HTERT RPE-1 (cell line): ENCODE results near the gene TTC24.
"Not testable (repeated sequence)": the region's sequence is repeated elsewhere in the genome, so short reads cannot be mapped to it uniquely, and the experiment has no call there.

Experiments
- in situ Hi-C: fragments of 300-500 bp; cut with MboI; formaldehyde crosslinking; loops from 4 replicates; pipeline ENCODE4 v1.14.3; 2020; ENCODE audit warnings: low sequenced_read_pairs

Gene TTC24

GRCh38 chr1:156586323-156586722 is 6.8 kb downstream of the TTC24 start:
- in situ Hi-C loops: no loop called here

- in situ Hi-C loops: no loop called here
Observed at GRCh38 chr1:156586892-156587477, 7.5 kb downstream of the TTC24 start.

GRCh38 chr1:156587927-156588326 is 8.4 kb downstream of the TTC24 start:
- in situ Hi-C loops: not testable (repeated sequence)

- in situ Hi-C loops: no loop called here
Observed at GRCh38 chr1:156589546-156589945, 10.0 kb downstream of the TTC24 start.

- in situ Hi-C loops: no loop called here
Observed at GRCh38 chr1:156590326-156591180, 11.0 kb downstream of the TTC24 start.

- in situ Hi-C loops: no loop called here
Observed at GRCh38 chr1:156591181-156591431, 11.6 kb downstream of the TTC24 start.

- in situ Hi-C loops: no loop called here
Observed at GRCh38 chr1:156591432-156592157, 12.1 kb downstream of the TTC24 start, which contains the start of gene NAXE. TSS of gene NAXE (plus strand) at chr1:156591776. CDS start at chr1:156591805, 29 bp downstream.

GRCh38 chr1:156592158-156592909 is 12.8 kb downstream of the TTC24 start:
- in situ Hi-C loops: no loop called here

- in situ Hi-C loops: no loop called here
Observed at GRCh38 chr1:156592910-156593660, 13.6 kb downstream of the TTC24 start.

GRCh38 chr1:156593661-156593989 is 14.1 kb downstream of the TTC24 start:
- in situ Hi-C loops: no loop called here

- in situ Hi-C loops: no loop called here
Observed at GRCh38 chr1:156594190-156594589, 14.7 kb downstream of the TTC24 start.

GRCh38 chr1:156595016-156595415 is 15.5 kb downstream of the TTC24 start:
- in situ Hi-C loops: no loop called here

- in situ Hi-C loops: no loop called here
Observed at GRCh38 chr1:156596426-156596825, 16.9 kb downstream of the TTC24 start.

- in situ Hi-C loops: no loop called here
Observed at GRCh38 chr1:156598125-156598524, 18.6 kb downstream of the TTC24 start.

GRCh38 chr1:156598731-156599432 is 19.4 kb downstream of the TTC24 start:
- in situ Hi-C loops: no loop called here

- in situ Hi-C loops: no loop called here
Observed at GRCh38 chr1:156599811-156600210, 20.3 kb downstream of the TTC24 start.

- in situ Hi-C loops: no loop called here
Observed at GRCh38 chr1:156600733-156601121, 21.2 kb downstream of the TTC24 start.

- in situ Hi-C loops: no loop called here
Observed at GRCh38 chr1:156601122-156601830, 21.8 kb downstream of the TTC24 start, which contains the start of gene GPATCH4. TSS of gene GPATCH4 (minus strand) at chr1:156601479.

GRCh38 chr1:156601892-156602291 is 22.4 kb downstream of the TTC24 start:
- in situ Hi-C loops: no loop called here
